ENCODE measurements around the gene OR6C6.
"Not testable (repeated sequence)": the region's sequence is repeated elsewhere in the genome, so short reads cannot be mapped to it uniquely, and the experiment has no call there.

Gene OR6C6

DNA sequence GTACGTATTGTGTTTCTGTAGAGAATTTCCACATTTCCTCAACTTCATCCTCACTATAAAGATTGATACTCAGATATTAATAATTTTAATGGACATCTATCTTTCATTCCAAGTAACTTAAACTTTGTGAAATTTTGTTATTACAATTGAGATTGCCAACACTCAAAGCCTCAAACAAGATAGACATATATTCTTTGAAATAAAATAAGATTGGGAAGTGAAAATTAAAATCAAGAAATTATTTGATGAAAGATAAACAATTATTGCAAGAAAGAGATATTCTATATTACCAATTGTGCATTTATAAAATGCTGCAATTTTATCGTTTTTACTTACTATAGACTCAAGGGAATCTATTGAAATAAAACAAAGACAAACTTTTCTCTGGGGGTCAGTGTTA, at the start of gene OR6C6:
Gene OR6C6 (minus strand): TSS at position 101 of the 400 bp plus-strand sequence. CDS start 1,337 bp downstream, outside the sequence.
- no peak for DNase-seq (ENCODE audit: low read depth in 1 of 2, low spot score in 1 of 2)
- in situ Hi-C loops (cut with HindIII; ENCODE audit: low pct_unique_long_range_greater_than_20kb, low sequenced_read_pairs) = no loop called here
- no peak for TF ChIP-seq JUND (IDR thresholded peaks at IDR 0.05; ENCODE audit: low read depth)

GRCh38 chr12:55336002-55336401, 39.6 kb upstream of the OR6C6 start:
- in situ Hi-C loops (cut with HindIII; ENCODE audit: low pct_unique_long_range_greater_than_20kb, low sequenced_read_pairs) = no loop called here
- DNase-seq (ENCODE audit: low read depth in 1 of 2, low spot score in 1 of 2) = no peak
- no peak for TF ChIP-seq JUND (IDR thresholded peaks at IDR 0.05; ENCODE audit: low read depth)

DNA sequence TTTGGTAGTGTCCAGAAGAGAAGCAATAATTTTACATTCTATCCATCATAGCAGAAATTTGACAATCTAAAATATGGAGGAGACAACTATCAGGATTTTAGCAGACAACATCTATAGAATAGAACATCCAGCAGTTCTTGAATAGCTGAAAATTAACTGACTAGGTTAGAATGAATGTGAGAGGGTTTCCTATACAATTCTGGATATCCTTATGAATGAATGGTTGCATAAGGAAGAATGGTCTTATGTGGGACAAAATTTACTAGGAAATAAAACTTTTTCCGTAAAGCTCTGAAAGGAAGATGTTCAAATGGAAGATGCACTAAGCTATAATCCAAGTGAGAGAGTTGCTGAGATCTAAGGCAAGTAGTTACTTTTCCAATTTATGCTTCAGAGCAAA, 34.1 kb upstream of the OR6C6 start, which contains the start of gene OR6C3:
Gene OR6C3 (plus strand): TSS at position 301 of the 400 bp plus-strand sequence. CDS start 955 bp downstream, outside the sequence.
- no peak for TF ChIP-seq JUND (IDR thresholded peaks at IDR 0.05; ENCODE audit: low read depth)
- in situ Hi-C loops (cut with HindIII; ENCODE audit: low pct_unique_long_range_greater_than_20kb, low sequenced_read_pairs) = no loop called here

GRCh38 chr12:55325801-55326200, 29.4 kb upstream of the OR6C6 start:
- in situ Hi-C loops (cut with HindIII; ENCODE audit: low pct_unique_long_range_greater_than_20kb, low sequenced_read_pairs); DNase-seq (ENCODE audit: low read depth in 1 of 2, low spot score in 1 of 2): not testable (repeated sequence)

More for the DNA sequence above, 34.1 kb upstream of the OR6C6 start, which contains the start of gene OR6C3:
- no peak for DNase-seq (ENCODE audit: low read depth in 1 of 2, low spot score in 1 of 2)

- DNase-seq (ENCODE audit: low read depth in 1 of 2, low spot score in 1 of 2) = no peak
- in situ Hi-C loops (cut with HindIII; ENCODE audit: low pct_unique_long_range_greater_than_20kb, low sequenced_read_pairs) = no loop called here
- TF ChIP-seq JUND (IDR thresholded peaks at IDR 0.05; ENCODE audit: low read depth) = no peak
Observed at GRCh38 chr12:55320201-55320600, 23.8 kb upstream of the OR6C6 start.

GRCh38 chr12:55314043-55314442, 17.7 kb upstream of the OR6C6 start, which contains the start of gene OR6C1:
Gene OR6C1, plus strand, starts transcription at chr12:55314343. Its CDS starts 6,257 bp downstream, at chr12:55320600.
- in situ Hi-C loops (cut with HindIII; ENCODE audit: low pct_unique_long_range_greater_than_20kb, low sequenced_read_pairs) = no loop called here
- no peak for TF ChIP-seq JUND (IDR thresholded peaks at IDR 0.05; ENCODE audit: low read depth)
- DNase-seq (ENCODE audit: low read depth in 1 of 2, low spot score in 1 of 2) = no peak

DNA sequence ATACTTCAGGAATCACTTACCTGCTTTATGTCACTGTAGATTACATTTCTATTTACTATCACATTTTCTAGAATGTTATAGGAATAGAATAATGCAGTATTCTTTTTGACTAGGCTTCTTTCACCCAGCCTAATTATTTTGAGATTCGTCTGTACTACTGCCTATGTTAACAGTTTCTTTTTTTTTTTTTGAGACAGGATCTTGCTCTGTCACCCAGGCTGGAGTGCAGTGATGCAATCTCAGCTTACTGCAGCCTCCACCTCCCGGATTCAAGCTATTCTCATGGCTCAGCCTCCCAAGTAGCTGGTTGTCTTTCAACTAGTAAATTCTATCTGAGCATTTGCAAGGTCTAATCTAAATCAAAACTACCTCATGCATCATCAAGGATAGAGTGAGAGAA, 6.4 kb downstream of the OR6C6 start:
- in situ Hi-C loops (cut with HindIII; ENCODE audit: low pct_unique_long_range_greater_than_20kb, low sequenced_read_pairs) = no loop called here
- no peak for TF ChIP-seq JUND (IDR thresholded peaks at IDR 0.05; ENCODE audit: low read depth)
- DNase-seq (ENCODE audit: low read depth in 1 of 2, low spot score in 1 of 2) = no peak

GRCh38 chr12:55280991-55281390, 15.4 kb downstream of the OR6C6 start:
- TF ChIP-seq JUND (IDR thresholded peaks at IDR 0.05; ENCODE audit: low read depth) = no peak
- in situ Hi-C loops (cut with HindIII; ENCODE audit: low pct_unique_long_range_greater_than_20kb, low sequenced_read_pairs) = no loop called here
- DNase-seq (ENCODE audit: low read depth in 1 of 2, low spot score in 1 of 2) = no peak

DNA sequence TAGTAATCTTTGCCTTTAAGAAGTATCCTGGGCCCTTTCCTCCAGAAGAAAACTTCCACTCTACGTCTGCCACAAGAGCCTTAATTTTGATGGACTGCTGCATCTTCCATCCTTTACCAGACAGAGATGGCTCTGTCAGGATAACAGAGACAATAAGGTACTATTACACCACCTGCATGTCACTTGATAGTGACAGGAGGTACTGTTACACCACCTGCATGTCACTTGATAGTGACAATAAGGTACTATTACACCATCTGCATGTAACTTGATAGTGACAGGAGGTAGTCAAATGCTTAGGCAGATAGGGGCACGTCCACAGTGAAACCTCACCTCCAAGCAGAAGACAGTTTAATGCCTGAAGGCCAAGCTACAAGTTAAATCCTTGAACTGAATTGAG, 38.1 kb downstream of the OR6C6 start:
- no peak for DNase-seq (ENCODE audit: low read depth in 1 of 2, low spot score in 1 of 2)
- in situ Hi-C loops (cut with HindIII; ENCODE audit: low pct_unique_long_range_greater_than_20kb, low sequenced_read_pairs) = no loop called here
- no peak for TF ChIP-seq JUND (IDR thresholded peaks at IDR 0.05; ENCODE audit: low read depth)

DNA sequence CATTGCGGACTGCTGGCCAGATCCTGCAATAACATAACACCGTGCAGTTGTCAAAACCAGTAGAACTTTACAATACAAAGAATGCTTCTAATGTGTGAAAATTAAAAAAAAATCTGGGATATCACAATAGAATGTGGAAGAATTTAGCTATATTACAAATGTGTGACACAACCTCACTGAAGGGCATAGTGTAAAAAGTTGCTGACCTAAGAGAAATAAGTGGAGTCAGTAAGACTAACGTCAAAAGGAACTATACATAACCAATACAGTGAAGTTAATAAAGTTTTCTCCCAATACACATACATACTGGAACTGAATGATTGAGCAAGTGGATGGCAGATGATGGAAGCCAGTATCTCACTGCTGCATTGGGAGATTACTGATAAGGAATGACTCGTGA, 39.5 kb downstream of the OR6C6 start:
- TF ChIP-seq JUND (IDR thresholded peaks at IDR 0.05; ENCODE audit: low read depth) = no peak
- no peak for DNase-seq (ENCODE audit: low read depth in 1 of 2, low spot score in 1 of 2)
- in situ Hi-C loops (cut with HindIII; ENCODE audit: low pct_unique_long_range_greater_than_20kb, low sequenced_read_pairs) = no loop called here

DNA sequence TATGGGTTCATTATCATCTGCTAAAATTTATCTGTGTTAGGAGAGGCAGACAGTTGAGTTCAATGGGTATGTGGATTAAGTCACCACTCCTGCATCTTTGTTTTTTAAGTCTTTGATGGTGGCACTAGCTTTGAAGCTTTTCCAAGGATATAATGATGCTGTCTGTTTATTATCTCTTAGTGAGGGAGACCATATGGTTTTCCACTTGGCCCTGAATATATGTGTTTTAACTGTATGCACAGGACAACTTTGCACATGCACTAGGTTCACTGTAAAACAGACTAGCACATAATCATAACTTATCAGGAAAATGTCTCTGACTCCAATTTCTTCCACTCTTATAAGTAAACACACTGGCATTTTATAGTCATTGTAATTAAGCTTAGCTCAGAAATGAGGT, 43.1 kb downstream of the OR6C6 start:
- in situ Hi-C loops (cut with HindIII; ENCODE audit: low pct_unique_long_range_greater_than_20kb, low sequenced_read_pairs) = no loop called here
- TF ChIP-seq JUND (IDR thresholded peaks at IDR 0.05; ENCODE audit: low read depth) = no peak
- DNase-seq (ENCODE audit: low read depth in 1 of 2, low spot score in 1 of 2) = no peak

DNA sequence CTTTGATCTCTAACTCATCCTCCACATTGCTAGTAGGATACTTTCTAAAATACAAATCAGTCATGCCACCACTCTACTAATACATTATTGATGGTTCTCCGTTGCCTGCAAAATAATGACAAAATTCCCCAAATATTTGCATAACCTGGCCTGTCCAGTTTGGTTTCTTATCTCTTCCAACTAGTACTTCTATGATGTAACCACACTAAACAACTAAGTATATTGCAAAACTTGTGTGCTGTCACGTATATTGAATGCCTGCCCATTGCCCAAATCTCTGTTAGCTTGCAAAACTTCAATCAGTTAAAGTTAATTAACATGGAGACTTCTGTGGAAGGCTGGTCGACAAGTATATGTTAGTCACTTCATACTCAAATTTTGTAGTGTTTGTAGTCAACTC, 45.4 kb downstream of the OR6C6 start:
- in situ Hi-C loops (cut with HindIII; ENCODE audit: low pct_unique_long_range_greater_than_20kb, low sequenced_read_pairs) = no loop called here
- no peak for DNase-seq (ENCODE audit: low read depth in 1 of 2, low spot score in 1 of 2)
- TF ChIP-seq JUND (IDR thresholded peaks at IDR 0.05; ENCODE audit: low read depth) = no peak

GRCh38 chr12:55246159-55246558, 50.2 kb downstream of the OR6C6 start:
- no peak for DNase-seq (ENCODE audit: low read depth in 1 of 2, low spot score in 1 of 2)
- TF ChIP-seq JUND (IDR thresholded peaks at IDR 0.05; ENCODE audit: low read depth) = no peak
- in situ Hi-C loops (cut with HindIII; ENCODE audit: low pct_unique_long_range_greater_than_20kb, low sequenced_read_pairs) = no loop called here

GRCh38 chr12:55244309-55244708, 52.1 kb downstream of the OR6C6 start, which contains the start of gene OR6C74:
Gene OR6C74, plus strand, starts transcription at chr12:55244609. Its CDS starts 2,679 bp downstream, at chr12:55247288.
- no peak for DNase-seq (ENCODE audit: low read depth in 1 of 2, low spot score in 1 of 2)
- no peak for TF ChIP-seq JUND (IDR thresholded peaks at IDR 0.05; ENCODE audit: low read depth)
- in situ Hi-C loops (cut with HindIII; ENCODE audit: low pct_unique_long_range_greater_than_20kb, low sequenced_read_pairs) = no loop called here
